IMR-90 (cell line): ENCODE measurements around the gene TTYH3. TPM values are rescaled to one million over a fixed set of nuclear protein-coding genes. Genes with fewer than 3 reads are reported as not detected.

Experiments used
- ATAC-seq: fragments of 200-7000 bp; cut with Tn5 transposase; 2 replicates; pipeline ENCODE4 v1.9.1; 2020; ENCODE audit warnings: low read depth, mild to moderate bottlenecking, moderate library complexity
- BruUV-seq: library from RNA; stranded (reverse); fragments of 400-500 nt; replicated peaks from 2 replicates; lab custom pipeline; 2021; lab: Mats Ljungman, UMichigan
- CTCF ChIA-PET: fragments of 300-600 bp; formaldehyde crosslinking; extraction: SDS; loops from one replicate; lab custom pipeline; 2021; ENCODE audit warnings: antibody characterized with exemption; lab: Yijun Ruan, JAX
- POLR2A ChIA-PET: fragments of 300-600 bp; sonication (Branson Sonifier 250); formaldehyde crosslinking; loops from one replicate; lab custom pipeline; 2022; ENCODE audit warnings: antibody characterized with exemption; ENCODE audit not compliant: unreplicated experiment; lab: Charles Lee
- DNase-seq: peaks from one replicate; pipeline ENCODE4 v3.0.0; 2013
- H2AFZ ChIP-seq: replicated peaks from 2 replicates; pipeline ENCODE3; 2013; ENCODE audit warnings: low read length, mild to moderate bottlenecking; ENCODE audit not compliant: poor library complexity
- H2AK5ac ChIP-seq: 2 replicates; pipeline ENCODE4 v1.6.1; 2013; ENCODE audit warnings: low read depth, low read length, inconsistent platforms
- H2AK9ac ChIP-seq: replicated peaks from 2 replicates; pipeline ENCODE3; 2013; ENCODE audit warnings: mild to moderate bottlenecking, low read depth, low read length, moderate library complexity; ENCODE audit not compliant: poor library complexity
- H2BK120ac ChIP-seq: 2 replicates; pipeline ENCODE4 v1.6.1; 2013; ENCODE audit warnings: low read depth, low read length, inconsistent platforms
- H2BK15ac ChIP-seq: 3 replicates; pipeline ENCODE4 v1.6.1; 2013; ENCODE audit warnings: low read depth, low read length, inconsistent platforms
- H2BK20ac ChIP-seq: 2 replicates; pipeline ENCODE4 v1.6.1; 2013; ENCODE audit warnings: low read depth, mild to moderate bottlenecking, inconsistent platforms, low read length, moderate library complexity
- H2BK5ac ChIP-seq: 2 replicates; pipeline ENCODE4 v1.6.1; 2013; ENCODE audit warnings: mild to moderate bottlenecking, low read depth, low read length, inconsistent platforms; ENCODE audit not compliant: poor library complexity, severe bottlenecking
- H3K14ac ChIP-seq: replicated peaks from 2 replicates; pipeline ENCODE4 v1.6.1; 2013; ENCODE audit warnings: low read depth, low read length, inconsistent platforms
- H3K18ac ChIP-seq: 2 replicates; pipeline ENCODE4 v1.6.1; 2013; ENCODE audit warnings: low read depth, low read length, control low read depth
- H3K23ac ChIP-seq: 2 replicates; pipeline ENCODE4 v1.6.1; 2013; ENCODE audit warnings: low read depth, low read length, inconsistent platforms
- H3K27ac ChIP-seq: 2 replicates; pipeline ENCODE4 v1.5.1; 2013; ENCODE audit warnings: mild to moderate bottlenecking, control low read depth, low read length; ENCODE audit not compliant: insufficient read depth
- H3K27me3 ChIP-seq: 2 replicates; pipeline ENCODE4 v1.6.1; 2013; ENCODE audit warnings: low read length; ENCODE audit not compliant: control insufficient read depth, insufficient read depth
- H3K36me3 ChIP-seq: 2 replicates; pipeline ENCODE4 v1.6.1; 2013; ENCODE audit warnings: low read length, mixed read lengths; ENCODE audit not compliant: control insufficient read depth, insufficient read depth
- H3K4ac ChIP-seq: 2 replicates; pipeline ENCODE4 v1.6.1; 2013; ENCODE audit warnings: low read depth, low read length, inconsistent platforms
- H3K4me1 ChIP-seq: 2 replicates; pipeline ENCODE4 v1.6.1; 2013; ENCODE audit warnings: low read length, mixed read lengths; ENCODE audit not compliant: control insufficient read depth, insufficient read depth
- H3K4me2 ChIP-seq: 2 replicates; pipeline ENCODE4 v1.6.1; 2013; ENCODE audit warnings: low read depth, mild to moderate bottlenecking, control low read depth, low read length, moderate library complexity
- H3K4me3 ChIP-seq: 2 replicates; pipeline ENCODE4 v1.5.1; 2013; ENCODE audit warnings: low read depth, mild to moderate bottlenecking, control low read depth, low read length, moderate library complexity; ENCODE audit not compliant: insufficient read depth
- H3K56ac ChIP-seq: 2 replicates; pipeline ENCODE4 v1.6.1; 2013; ENCODE audit warnings: low read length, inconsistent platforms; ENCODE audit not compliant: insufficient read depth; ENCODE audit errors: extremely low read depth
- H3K79me1 ChIP-seq, 2 experiments: 2 replicates each; pipeline ENCODE4 v1.6.1; 2013; ENCODE audit warnings: low read length in 2 of 2, inconsistent platforms in 1 of 2, low read depth in 1 of 2
- H3K9ac ChIP-seq: 2 replicates; pipeline ENCODE4 v1.6.1; 2013; ENCODE audit warnings: low read depth, low read length, control low read depth
- H3K9me1 ChIP-seq: 2 replicates; pipeline ENCODE4 v1.6.1; 2013; ENCODE audit warnings: low read length, inconsistent platforms; ENCODE audit not compliant: insufficient read depth
- H3K9me3 ChIP-seq: 2 replicates; pipeline ENCODE4 v1.6.1; 2013; ENCODE audit warnings: low read length; ENCODE audit not compliant: control insufficient read depth, insufficient read depth
- H4K20me1 ChIP-seq: 2 replicates; pipeline ENCODE4 v1.6.1; 2013; ENCODE audit warnings: low read length, inconsistent platforms; ENCODE audit not compliant: insufficient read depth
- H4K5ac ChIP-seq: 2 replicates; pipeline ENCODE4 v1.6.1; 2013; ENCODE audit warnings: mild to moderate bottlenecking, low read depth, low read length, control low read depth
- H4K8ac ChIP-seq, 2 experiments: 2 replicates each; pipeline ENCODE4 v1.6.1; 2013; ENCODE audit warnings: low read depth in 2 of 2, low read length in 2 of 2, control low read depth in 1 of 2, inconsistent platforms in 1 of 2
- H4K91ac ChIP-seq: 2 replicates; pipeline ENCODE4 v1.6.1; 2013; ENCODE audit warnings: low read depth, low read length, inconsistent platforms; ENCODE audit not compliant: insufficient read depth
- BHLHE40 ChIP-seq: fragments of 150-350 bp; IDR thresholded peaks from 2 replicates; pipeline ENCODE4 v1.6.1; 2016; ENCODE audit warnings: mild to moderate bottlenecking, low read depth, low read length
- CEBPB ChIP-seq: IDR thresholded peaks from 2 replicates; pipeline ENCODE4 v1.6.1; 2012; ENCODE audit warnings: low read depth, low read length, improper control_type of control experiment
- CHD1 ChIP-seq: IDR thresholded peaks from 2 replicates; pipeline ENCODE4 v1.6.1; 2012; ENCODE audit warnings: low read depth, low read length, improper control_type of control experiment
- CTCF ChIP-seq: conservative IDR thresholded peaks from 2 replicates; pipeline ENCODE4 v1.5.1; 2012; ENCODE audit warnings: mild to moderate bottlenecking, low read depth, low read length, improper control_type of control experiment
- ELK1 ChIP-seq: fragments of 150-350 bp; IDR thresholded peaks from 2 replicates; pipeline ENCODE4 v1.6.1; 2016; ENCODE audit warnings: low read depth, mild to moderate bottlenecking, low read length, moderate library complexity, borderline replicate concordance
- FOS ChIP-seq: fragments of 150-350 bp; IDR thresholded peaks from 2 replicates; pipeline ENCODE4 v1.6.1; 2016; ENCODE audit warnings: low read depth, low read length
- MAFK ChIP-seq: IDR thresholded peaks from 2 replicates; pipeline ENCODE4 v1.6.1; 2012; ENCODE audit warnings: low read depth, low read length, improper control_type of control experiment
- MAZ ChIP-seq: IDR thresholded peaks from 2 replicates; pipeline ENCODE4 v1.6.1; 2012; ENCODE audit warnings: low read depth, mild to moderate bottlenecking, low read length, improper control_type of control experiment, moderate library complexity, borderline replicate concordance
- MXI1 ChIP-seq: IDR thresholded peaks from 2 replicates; pipeline ENCODE4 v1.6.1; 2012; ENCODE audit warnings: low read depth, mild to moderate bottlenecking, low read length, moderate library complexity, borderline replicate concordance
- NFE2L2 ChIP-seq: fragments of 150-350 bp; IDR thresholded peaks from 2 replicates; pipeline ENCODE4 v1.6.1; 2016; ENCODE audit warnings: low read depth, mild to moderate bottlenecking, low read length
- POLR2A ChIP-seq: IDR thresholded peaks from 2 replicates; pipeline ENCODE4 v1.6.1; 2012; ENCODE audit warnings: mild to moderate bottlenecking, low read depth, low read length
- RAD21 ChIP-seq: IDR thresholded peaks from 2 replicates; pipeline ENCODE4 v1.6.1; 2012; ENCODE audit warnings: low read length, improper control_type of control experiment
- RCOR1 ChIP-seq: IDR thresholded peaks from 2 replicates; pipeline ENCODE4 v1.6.1; 2012; ENCODE audit warnings: mild to moderate bottlenecking, low read length, improper control_type of control experiment; ENCODE audit not compliant: insufficient replicate concordance
- RFX5 ChIP-seq: IDR thresholded peaks from 2 replicates; pipeline ENCODE4 v1.8.0; 2012; ENCODE audit warnings: low read depth, mild to moderate bottlenecking, low read length, moderate library complexity
- SMC3 ChIP-seq: fragments of 150-350 bp; IDR thresholded peaks from 2 replicates; pipeline ENCODE4 v1.6.1; 2016; ENCODE audit warnings: low read depth, mild to moderate bottlenecking, antibody characterized with exemption, low read length, moderate library complexity
- USF2 ChIP-seq: fragments of 150-350 bp; IDR thresholded peaks from 2 replicates; pipeline ENCODE4 v1.6.1; 2017; ENCODE audit warnings: mild to moderate bottlenecking, antibody characterized with exemption, low read length, low read depth
- WGBS, 2 experiments: methylation state at CpG; one replicate each; pipeline versions ENCODE4 v1.1.5 to v1.1.7; 2013; ENCODE audit warnings: missing lambda C conversion rate in 2 of 2; ENCODE audit not compliant: insufficient read length in 1 of 2; ENCODE audit errors: extremely low coverage in 2 of 2; 5-methylcytosine and 5-hydroxymethylcytosine counted together
- dilution Hi-C: fragments of 300-500 bp; cut with HindIII; formaldehyde crosslinking; loops from one replicate; pipeline ENCODE4 v1.14.3; 2018; ENCODE audit warnings: low sequenced_read_pairs; ENCODE audit not compliant: unreplicated experiment
- in situ Hi-C: fragments of 300-500 bp; cut with MboI; formaldehyde crosslinking; loops from 3 replicates; pipeline ENCODE4 v1.14.3; 2019; ENCODE audit warnings: low sequenced_read_pairs, inconsistent platforms, mixed read lengths
- intact Hi-C: fragments of 100-400 bp; cut with micrococcal nuclease; formaldehyde crosslinking; loops from 2 replicates; pipeline ENCODE4 v1.10.0; 2022
- polyA plus RNA-seq, 3 experiments: library from polyadenylated mRNA; depleted of rRNA; stranded (reverse); fragments of >200 nt; gene quantifications; 2 replicates each; pipeline ENCODE4 v1.2.3, GENCODE V29; 2012; ENCODE audit warnings: low replicate concordance in 1 of 3
- total RNA-seq: library from RNA; depleted of rRNA; stranded (reverse); fragments of >200 nt; gene quantifications from 2 replicates; pipeline ENCODE4 v1.2.3, GENCODE V29; 2012

TTYH3 gene
- total and polyA plus RNA-seq, 2 of the 4 experiments (the other 2 are of a cell fraction): 5.6 to 82.6 TPM

GRCh38 chr7:2686101-2686500 is 54.3 kb downstream of the TTYH3 start:
- Histone ChIP-seq H3K4me1 (peaks cover 6% of the 10 kb centered on the region), H3K18ac (no peak overlapping the region), H3K9me1 (no peaks in the 10 kb centered on the region), H2BK5ac (no peak overlapping the region), H3K56ac (no peak overlapping the region), H2BK20ac (no peak overlapping the region), H2AK5ac (no peak overlapping the region), H3K27me3 (peaks cover 10% of the 10 kb centered on the region; the same call in 1 of the 2 replicates), H3K36me3 (no peaks in the 10 kb centered on the region), H2BK15ac (no peak overlapping the region), H2AK9ac (no peak overlapping the region), H3K23ac (no peak overlapping the region), H2AFZ (no peak overlapping the region), H4K20me1 (no peaks in the 10 kb centered on the region), H4K91ac (no peak overlapping the region), H2BK120ac (no peak overlapping the region), H3K27ac (no peak overlapping the region), H3K4me3 (no peak overlapping the region), H3K4me2 (no peak overlapping the region), H3K9ac (no peak overlapping the region), H3K4ac (no peak overlapping the region), H3K9me3 (peaks cover 2% of the 10 kb centered on the region; the same call in 1 of the 2 replicates), H4K8ac (no peak overlapping the region), H4K5ac (no peak overlapping the region), H3K79me1 (no peaks in the 10 kb centered on the region), H3K14ac (no peak overlapping the region)
- CTCF ChIA-PET: no interaction called here
- DNase-seq (no peak), ATAC-seq (no peak)
- POLR2A ChIA-PET: no interaction called here
- no peak for TF ChIP-seq NFE2L2
- no peak for TF ChIP-seq SMC3
- TF ChIP-seq MXI1: no peak
- no peak for TF ChIP-seq MAZ
- no peak for TF ChIP-seq RCOR1
- no peak for TF ChIP-seq MAFK
- TF ChIP-seq CHD1: no peak
- no peak for TF ChIP-seq RFX5
- TF ChIP-seq CEBPB: no peak
- no peak for TF ChIP-seq RAD21
- TF ChIP-seq POLR2A: no peak
- TF ChIP-seq USF2: no peak
- TF ChIP-seq BHLHE40: no peak
- no peak for TF ChIP-seq ELK1
- no peak for TF ChIP-seq CTCF
- no peak for TF ChIP-seq FOS
- in situ Hi-C loops: loop anchor here (25.0 kb wide), 1 partner anchor 476 kb away; no protein-coding TSS in a partner anchor
- intact Hi-C loops: no loop called here
- WGBS, 2 experiments: 100% methylated on average over 8 of the region's 14 CpGs; no CpG with 5 or more reads in 1 of the 2 experiments
- BruUV-seq: no TSS peak
- dilution Hi-C loops: no loop called here
